GM21423 (cell line): ENCODE results near the gene PTPRN.
A peak's percentile ranks its signal among the peaks of the same experiment; 100 is the strongest.

Experiments used
- ATAC-seq: cut with Tn5 transposase; IDR thresholded peaks from one replicate; pipeline ENCODE4 v1.9.1; 2021; ENCODE audit warnings: mild to moderate bottlenecking, moderate library complexity; ENCODE audit not compliant: unreplicated experiment

Gene PTPRN

GRCh38 chr2:219308142-219309101, 779 bp downstream of the PTPRN start:
- no peak for ATAC-seq

GRCh38 chr2:219306047-219306446, 3.2 kb downstream of the PTPRN start:
- ATAC-seq = no peak

- ATAC-seq = no peak
Observed at GRCh38 chr2:219304223-219304622, 5.0 kb downstream of the PTPRN start.

DNA sequence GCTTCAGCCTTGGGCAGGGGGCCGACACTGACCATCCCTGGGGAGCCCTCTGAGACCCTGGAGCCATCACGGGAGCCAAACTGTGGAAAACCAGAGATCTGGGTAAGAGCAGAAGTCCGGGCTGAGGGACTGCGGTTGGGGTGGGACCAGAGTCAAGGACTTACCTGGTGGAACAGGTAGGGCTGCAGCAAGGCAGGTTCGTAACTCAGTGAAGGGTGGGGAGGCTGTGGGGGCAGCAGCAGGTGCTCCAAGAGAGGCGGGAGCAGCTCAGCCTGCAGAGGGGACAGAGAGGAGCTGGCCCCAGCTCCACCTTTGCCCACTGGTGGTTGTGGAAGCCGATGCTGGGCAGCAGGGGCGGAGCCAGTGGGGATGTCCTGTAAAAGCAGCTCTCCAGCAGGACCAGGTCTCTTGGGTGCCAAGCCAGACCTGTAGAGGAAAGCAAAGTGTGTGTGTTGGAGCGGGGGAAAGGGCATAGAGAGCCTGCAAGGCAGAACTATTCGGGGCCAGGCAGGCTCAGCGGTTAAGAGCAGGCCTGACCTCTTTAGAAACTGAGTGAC, 6.7 kb downstream of the PTPRN start:
- ATAC-seq = no peak

GRCh38 chr2:219300022-219300421, 9.2 kb downstream of the PTPRN start:
- ATAC-seq = no peak

DNA sequence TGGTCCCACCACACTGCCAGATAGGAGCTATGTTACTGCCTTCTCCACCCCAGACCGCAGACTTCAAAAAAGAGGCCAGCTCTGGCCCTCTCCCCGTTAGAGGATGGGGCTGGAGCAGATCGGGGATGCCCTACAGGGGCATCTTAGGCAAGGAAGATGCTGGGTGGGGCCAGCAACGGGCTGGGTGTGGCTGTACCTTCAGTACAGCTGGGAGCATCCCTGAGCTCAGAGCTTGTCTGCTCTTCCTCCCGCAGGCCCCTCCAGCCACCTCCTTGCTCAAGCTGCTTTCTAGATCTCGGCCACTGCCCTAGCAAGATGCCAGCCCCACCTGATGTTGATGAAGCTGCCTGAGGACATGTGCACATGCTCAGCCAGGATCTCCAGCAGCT, 9.8 kb downstream of the PTPRN start:
- no peak for ATAC-seq

DNA sequence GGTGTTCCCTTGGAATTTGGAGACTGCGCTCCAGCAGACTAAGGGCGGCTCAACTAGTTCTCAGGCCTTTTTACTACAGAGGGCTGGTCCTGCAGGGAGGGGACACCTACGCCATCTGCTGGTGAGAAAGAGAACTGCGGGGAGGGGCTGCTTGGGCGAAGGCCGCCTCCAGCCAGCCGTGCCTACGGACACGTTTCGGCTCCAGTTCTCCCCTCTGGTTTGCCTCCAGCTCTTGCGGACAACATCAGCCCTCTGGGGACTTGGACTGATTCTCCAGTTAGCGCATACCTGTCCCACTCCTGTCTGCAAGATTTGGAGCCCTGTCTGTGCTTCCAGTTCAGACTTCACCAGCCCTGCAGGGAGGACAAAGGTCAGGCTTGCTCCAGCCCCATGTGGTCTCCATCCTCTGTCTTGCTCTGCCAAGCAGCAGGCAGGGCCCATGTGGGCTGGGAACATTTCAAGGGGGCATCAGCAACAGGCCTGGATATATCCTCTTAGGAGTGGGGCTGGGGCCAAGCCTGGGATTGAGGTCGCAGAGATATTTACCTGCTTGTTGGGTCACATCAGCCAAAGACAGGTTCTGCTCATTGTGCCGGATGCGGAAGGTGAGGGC, 10.3 kb downstream of the PTPRN start:
- peak; percentile 36 for ATAC-seq

DNA sequence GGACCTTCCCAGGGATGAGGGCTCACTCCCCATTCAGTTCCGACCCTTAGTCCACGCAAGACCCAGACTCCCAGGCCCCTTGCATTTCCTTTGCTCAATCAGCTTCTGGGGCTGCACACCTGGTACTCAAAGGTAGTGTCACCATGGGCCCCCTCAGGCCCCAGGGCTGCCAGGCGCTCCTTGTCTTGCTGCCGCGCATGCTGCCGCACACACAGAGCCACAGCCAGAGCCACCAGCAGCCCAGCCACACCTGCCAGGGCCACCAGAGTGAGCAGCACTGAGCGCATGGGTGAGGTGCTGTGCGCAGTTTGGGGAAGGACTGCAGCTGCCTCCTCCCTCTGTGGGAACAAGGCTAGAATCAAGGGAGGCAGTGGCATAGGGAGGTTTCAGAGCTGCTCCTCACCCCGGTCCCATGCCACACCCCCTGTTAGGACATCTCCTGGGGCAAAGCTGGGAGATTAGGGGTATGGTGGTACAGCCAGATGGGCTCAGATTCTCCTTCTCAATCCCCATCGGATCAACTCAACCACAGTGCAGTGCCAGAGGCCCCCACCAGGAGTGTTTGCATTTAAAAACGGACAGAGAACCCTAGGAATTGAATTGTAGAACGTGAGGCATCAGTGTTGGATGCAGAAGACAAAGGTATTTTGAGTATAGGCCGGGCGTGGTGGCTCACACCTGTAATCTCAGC, 11.3 kb downstream of the PTPRN start:
- no peak for ATAC-seq

GRCh38 chr2:219296631-219297391, 12.4 kb downstream of the PTPRN start:
- ATAC-seq = no peak

- no peak for ATAC-seq
Observed at GRCh38 chr2:219296142-219296541, 13.1 kb downstream of the PTPRN start.

DNA sequence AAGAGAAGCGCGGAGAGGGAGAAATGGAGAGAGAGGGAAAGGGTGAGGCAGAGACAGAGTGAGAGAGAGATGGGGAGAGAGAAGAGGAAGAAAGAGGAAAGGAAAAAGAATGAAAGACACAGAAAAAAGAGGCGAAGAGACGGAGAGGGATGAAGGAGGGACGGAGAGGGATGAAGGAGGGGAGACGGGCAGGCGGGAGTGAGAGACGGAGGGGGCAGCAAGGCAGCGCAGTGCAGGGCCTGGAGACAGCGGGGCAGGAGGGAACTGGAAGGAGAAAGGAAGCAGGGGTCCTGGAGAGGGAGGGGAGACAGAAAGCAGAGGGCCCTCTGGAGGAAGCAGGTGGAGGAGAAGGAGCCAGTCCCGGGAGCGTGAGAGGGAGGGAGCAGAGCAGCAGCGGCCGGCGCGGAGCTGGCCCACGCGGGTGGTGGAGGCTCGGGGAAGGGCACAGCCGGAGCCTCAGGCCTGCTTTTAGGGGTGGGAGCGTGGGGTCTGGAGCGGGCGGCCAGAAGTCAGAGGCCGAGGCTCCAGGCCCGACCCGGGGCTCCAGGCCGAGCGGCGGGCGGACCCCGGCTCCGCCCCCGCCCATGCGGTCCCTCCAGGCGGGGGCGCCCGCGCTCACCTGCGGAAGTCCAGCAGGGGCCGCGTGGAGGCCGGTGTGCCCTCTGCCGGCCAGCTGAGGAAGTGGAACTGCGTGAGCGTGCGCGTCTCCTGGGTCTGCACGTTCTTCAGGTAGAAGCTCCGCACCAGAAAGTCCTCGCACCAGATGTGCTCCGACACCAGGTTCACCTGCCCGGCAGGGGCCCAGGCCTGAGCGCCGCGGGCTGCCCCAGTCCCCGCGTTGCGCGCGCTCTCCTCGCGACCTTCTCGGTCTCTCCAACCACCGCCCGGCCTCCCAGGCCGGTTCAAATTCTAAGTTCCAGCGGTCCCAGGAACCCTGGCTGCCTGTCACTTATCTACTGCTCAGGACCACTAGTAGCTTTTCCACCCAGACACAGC, 14.5 kb downstream of the PTPRN start:
- peak; percentile 94 for ATAC-seq

- no peak for ATAC-seq
Observed at GRCh38 chr2:219293736-219294231, 15.4 kb downstream of the PTPRN start.

DNA sequence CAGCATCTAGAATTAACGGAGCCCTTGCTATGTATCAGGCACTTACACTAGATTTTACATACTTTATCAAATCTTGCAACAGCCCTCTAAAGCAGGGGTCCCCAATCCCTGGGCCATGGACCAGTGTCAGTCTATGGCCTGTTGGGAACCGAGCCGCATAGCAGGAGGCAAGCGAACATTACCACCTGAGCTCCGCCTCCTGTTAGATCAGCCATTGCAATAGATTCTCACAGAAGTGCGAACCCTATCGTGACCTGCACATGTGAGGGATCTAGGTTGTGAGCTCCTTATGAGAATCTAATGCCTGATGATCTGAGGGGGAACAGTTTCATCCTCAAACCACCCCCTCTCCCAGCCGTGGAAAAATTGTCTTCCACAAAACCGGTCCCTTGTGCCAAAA, 16.6 kb downstream of the PTPRN start:
- no peak for ATAC-seq

GRCh38 chr2:219291910-219292490, 17.2 kb downstream of the PTPRN start:
- ATAC-seq = no peak

- no peak for ATAC-seq
Observed at GRCh38 chr2:219291394-219291793, 17.8 kb downstream of the PTPRN start.

GRCh38 chr2:219290381-219291171, 18.6 kb downstream of the PTPRN start:
- ATAC-seq = no peak

DNA sequence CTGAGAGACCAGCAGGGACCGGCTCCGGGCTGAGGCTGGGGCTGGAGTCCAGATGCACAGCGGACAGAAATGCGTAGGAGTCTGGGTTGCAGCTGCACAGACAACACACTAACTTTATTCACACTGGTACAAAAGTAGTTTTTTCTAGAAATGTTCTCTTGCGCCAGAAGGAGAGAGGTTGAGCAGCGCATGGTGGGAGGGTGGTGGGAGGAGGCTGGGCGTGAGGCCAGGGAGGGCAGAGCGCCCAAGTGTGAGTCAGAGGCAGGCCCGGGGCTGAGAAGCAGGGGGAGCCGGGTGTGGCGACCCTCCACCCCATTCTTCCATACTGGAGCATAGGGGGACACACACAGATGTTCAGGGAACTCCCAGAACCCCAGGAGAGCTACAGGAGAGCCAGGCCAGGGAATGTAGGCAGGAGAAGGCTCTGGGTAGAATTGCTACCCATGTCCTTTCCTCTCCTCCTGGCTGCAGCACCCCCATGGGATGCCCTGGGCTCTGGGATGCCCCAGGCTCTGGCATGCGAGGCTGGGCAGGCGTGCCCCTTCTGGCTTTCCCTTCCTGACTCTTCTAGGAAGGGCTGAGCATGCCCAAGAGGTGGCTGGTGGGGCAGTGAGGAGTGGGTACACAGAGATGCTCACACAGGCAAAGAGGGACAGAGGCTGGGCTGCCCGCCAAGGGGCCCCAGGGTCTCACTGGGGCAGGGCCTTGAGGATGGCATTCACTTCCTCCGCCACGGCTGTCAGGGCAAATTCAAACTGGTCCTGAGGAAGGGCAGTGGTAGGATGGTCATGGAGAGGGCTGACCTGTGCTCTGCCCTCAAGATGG, 19.5 kb downstream of the PTPRN start:
- no peak for ATAC-seq
